ENCODE measurements around the gene ADCY5. TPM values are rescaled to one million over a fixed set of nuclear protein-coding genes. Genes with fewer than 3 reads are reported as not detected.

ADCY5 gene
- total RNA-seq, 2 donors from 2014 or later: 105 to 163 TPM

- H3K27ac ChIP-seq: no peak overlapping the region
- no peak overlapping the region for H3K4me3 ChIP-seq
- TF ChIP-seq CTCF (IDR thresholded peaks at IDR 0.05): no peak
- DNase-seq (ENCODE audit: low spot score): no peak
- no peaks in the 10 kb centered on the region for H3K27me3 ChIP-seq
- H3K36me3 ChIP-seq: peaks cover 68% of the 10 kb centered on the region
- no peaks in the 10 kb centered on the region for H3K4me1 ChIP-seq
- H3K9me3 ChIP-seq: no peaks in the 10 kb centered on the region
These were observed 147.3 kb downstream of the ADCY5 start for GRCh38 chr3:123301331-123302184.

- Histone ChIP-seq H3K9me3 (no peaks in the 10 kb centered on the region), H3K27ac (no peak overlapping the region), H3K27me3 (no peaks in the 10 kb centered on the region), H3K4me3 (no peak overlapping the region), H3K36me3 (peaks cover 62% of the 10 kb centered on the region), H3K4me1 (no peaks in the 10 kb centered on the region)
- DNase-seq (ENCODE audit: low spot score): no peak
- TF ChIP-seq CTCF (IDR thresholded peaks at IDR 0.05): no peak
These were observed 148.3 kb downstream of the ADCY5 start for GRCh38 chr3:123300583-123300982.

- TF ChIP-seq CTCF (IDR thresholded peaks at IDR 0.05): no peak
- no peak overlapping the region for H3K27ac ChIP-seq
- H3K36me3 ChIP-seq: peaks cover 57% of the 10 kb centered on the region
- H3K27me3 ChIP-seq: no peaks in the 10 kb centered on the region
- no peaks in the 10 kb centered on the region for H3K4me1 ChIP-seq
- no peaks in the 10 kb centered on the region for H3K9me3 ChIP-seq
- DNase-seq (ENCODE audit: low spot score): no peak
- H3K4me3 ChIP-seq: no peak overlapping the region
These were observed 148.8 kb downstream of the ADCY5 start for GRCh38 chr3:123300056-123300455.

GRCh38 chr3:123299581-123299980 is 149.3 kb downstream of the ADCY5 start:
- H3K4me1 ChIP-seq: no peaks in the 10 kb centered on the region
- DNase-seq (ENCODE audit: low spot score): no peak
- peaks cover 55% of the 10 kb centered on the region for H3K36me3 ChIP-seq
- H3K27ac ChIP-seq: no peak overlapping the region
- no peaks in the 10 kb centered on the region for H3K27me3 ChIP-seq
- no peak for TF ChIP-seq CTCF (IDR thresholded peaks at IDR 0.05)
- no peak overlapping the region for H3K4me3 ChIP-seq
- no peaks in the 10 kb centered on the region for H3K9me3 ChIP-seq

GRCh38 chr3:123298903-123299302 is 150.0 kb downstream of the ADCY5 start:
- H3K4me1 ChIP-seq: no peaks in the 10 kb centered on the region
- no peak for DNase-seq (ENCODE audit: low spot score)
- TF ChIP-seq CTCF (IDR thresholded peaks at IDR 0.05): no peak
- H3K27ac ChIP-seq: no peak overlapping the region
- H3K36me3 ChIP-seq: peaks cover 54% of the 10 kb centered on the region
- H3K27me3 ChIP-seq: no peaks in the 10 kb centered on the region
- no peaks in the 10 kb centered on the region for H3K9me3 ChIP-seq
- no peak overlapping the region for H3K4me3 ChIP-seq

- H3K27me3 ChIP-seq: no peaks in the 10 kb centered on the region
- TF ChIP-seq CTCF (IDR thresholded peaks at IDR 0.05): no peak
- H3K27ac ChIP-seq: no peak overlapping the region
- no peak overlapping the region for H3K4me3 ChIP-seq
- no peaks in the 10 kb centered on the region for H3K9me3 ChIP-seq
- DNase-seq (ENCODE audit: low spot score): no peak
- peaks cover 46% of the 10 kb centered on the region for H3K36me3 ChIP-seq
- H3K4me1 ChIP-seq: no peaks in the 10 kb centered on the region
These were observed 151.3 kb downstream of the ADCY5 start for GRCh38 chr3:123297627-123297899.

Measured in right atrium auricular region (tissue), 2 donors.